ENCODE results near the gene IGSF5.

DNA sequence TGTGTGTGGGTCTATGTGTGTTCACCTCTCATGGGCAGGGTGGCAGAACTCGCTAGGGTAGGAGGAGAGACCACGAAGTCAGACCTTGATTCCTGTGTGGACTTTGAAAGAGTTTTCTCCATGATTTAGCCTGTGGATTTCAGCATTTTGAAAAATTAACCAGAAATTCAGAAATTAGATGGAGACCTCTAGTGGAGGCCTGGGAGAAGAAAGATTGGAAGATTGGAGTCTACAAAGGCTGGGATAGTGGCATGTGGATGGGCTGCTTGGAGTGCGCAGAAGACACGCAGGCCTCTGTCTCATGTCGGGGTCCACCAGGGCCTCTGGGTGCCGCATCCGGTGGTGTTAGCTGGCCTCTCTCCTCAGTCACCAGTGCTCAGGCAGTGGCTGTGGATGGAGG is 18.9 kb upstream of the IGSF5 start:
- TF ChIP-seq, protein P1, sequence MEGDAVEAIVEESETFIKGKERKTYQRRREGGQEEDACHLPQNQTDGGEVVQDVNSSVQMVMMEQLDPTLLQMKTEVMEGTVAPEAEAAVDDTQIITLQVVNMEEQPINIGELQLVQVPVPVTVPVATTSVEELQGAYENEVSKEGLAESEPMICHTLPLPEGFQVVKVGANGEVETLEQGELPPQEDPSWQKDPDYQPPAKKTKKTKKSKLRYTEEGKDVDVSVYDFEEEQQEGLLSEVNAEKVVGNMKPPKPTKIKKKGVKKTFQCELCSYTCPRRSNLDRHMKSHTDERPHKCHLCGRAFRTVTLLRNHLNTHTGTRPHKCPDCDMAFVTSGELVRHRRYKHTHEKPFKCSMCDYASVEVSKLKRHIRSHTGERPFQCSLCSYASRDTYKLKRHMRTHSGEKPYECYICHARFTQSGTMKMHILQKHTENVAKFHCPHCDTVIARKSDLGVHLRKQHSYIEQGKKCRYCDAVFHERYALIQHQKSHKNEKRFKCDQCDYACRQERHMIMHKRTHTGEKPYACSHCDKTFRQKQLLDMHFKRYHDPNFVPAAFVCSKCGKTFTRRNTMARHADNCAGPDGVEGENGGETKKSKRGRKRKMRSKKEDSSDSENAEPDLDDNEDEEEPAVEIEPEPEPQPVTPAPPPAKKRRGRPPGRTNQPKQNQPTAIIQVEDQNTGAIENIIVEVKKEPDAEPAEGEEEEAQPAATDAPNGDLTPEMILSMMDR (IDR thresholded peaks at IDR 0.05) = no peak
- no peak for TF ChIP-seq POLR2A (IDR thresholded peaks at IDR 0.05)
